ENCODE measurements around the gene ARID1B.

GRCh38 chr6:156897907-156898531, 120.8 kb downstream of the ARID1B start:
- no peak for TF ChIP-seq CTCF (IDR thresholded peaks at IDR 0.05; ENCODE audit: poor library complexity)
- no peak for TF ChIP-seq EZH2 (IDR thresholded peaks at IDR 0.05; ENCODE audit: borderline replicate concordance)
